Vagina (tissue), 2 donors: Measurements from ENCODE around the gene CACNA1D.

Source experiments
- POLR2A ChIP-seq, 2 donors: fragments of 450-650 bp; IDR thresholded peaks; one replicate each; pipeline ENCODE4 v1.6.1; 2017; ENCODE audit warnings: antibody characterized with exemption in 2 of 2, mild to moderate bottlenecking in 2 of 2, moderate library complexity in 2 of 2
- POLR2AphosphoS5 ChIP-seq, 2 donors: sonication (generic); formaldehyde crosslinking; IDR thresholded peaks; one replicate each; pipeline ENCODE4 v1.9.0; 2017; ENCODE audit warnings: antibody characterized with exemption in 2 of 2, mild to moderate bottlenecking in 2 of 2, low read depth in 1 of 2; ENCODE audit not compliant: insufficient read depth in 1 of 2
- TF ChIP-seq, protein P1 (sequence below), 3 experiments: fragments of 450-650 bp in 2 of 3; fragments of 200-600 bp in 1 of 3; sonication (generic) in 1 of 3; IDR thresholded peaks; one replicate each; pipeline ENCODE4 v1.5.1; 2017 to 2019; ENCODE audit warnings: antibody characterized with exemption in 3 of 3, mild to moderate bottlenecking in 2 of 3, moderate library complexity in 2 of 3

DNA sequence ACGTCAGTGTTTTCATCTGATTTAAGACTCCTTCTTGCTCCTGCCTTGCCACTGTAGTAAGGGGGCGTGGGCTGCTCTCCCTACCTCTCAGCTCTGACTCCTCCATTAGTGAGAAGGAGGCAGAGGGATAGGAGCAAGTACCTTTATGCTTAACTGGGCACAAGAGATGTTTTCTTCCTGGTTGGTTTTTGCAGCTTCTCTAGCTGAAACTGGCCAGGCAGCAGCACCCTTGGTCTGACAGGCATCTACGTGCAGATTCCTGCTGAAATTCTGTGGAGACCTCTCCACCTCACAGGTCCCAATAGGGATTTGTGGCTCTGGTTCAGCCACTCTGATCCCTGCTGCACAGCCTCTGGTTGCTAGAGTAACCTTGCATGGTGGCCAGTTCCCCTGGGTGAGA lies 132.5 kb downstream of the CACNA1D start:
- TF ChIP-seq, protein P1, sequence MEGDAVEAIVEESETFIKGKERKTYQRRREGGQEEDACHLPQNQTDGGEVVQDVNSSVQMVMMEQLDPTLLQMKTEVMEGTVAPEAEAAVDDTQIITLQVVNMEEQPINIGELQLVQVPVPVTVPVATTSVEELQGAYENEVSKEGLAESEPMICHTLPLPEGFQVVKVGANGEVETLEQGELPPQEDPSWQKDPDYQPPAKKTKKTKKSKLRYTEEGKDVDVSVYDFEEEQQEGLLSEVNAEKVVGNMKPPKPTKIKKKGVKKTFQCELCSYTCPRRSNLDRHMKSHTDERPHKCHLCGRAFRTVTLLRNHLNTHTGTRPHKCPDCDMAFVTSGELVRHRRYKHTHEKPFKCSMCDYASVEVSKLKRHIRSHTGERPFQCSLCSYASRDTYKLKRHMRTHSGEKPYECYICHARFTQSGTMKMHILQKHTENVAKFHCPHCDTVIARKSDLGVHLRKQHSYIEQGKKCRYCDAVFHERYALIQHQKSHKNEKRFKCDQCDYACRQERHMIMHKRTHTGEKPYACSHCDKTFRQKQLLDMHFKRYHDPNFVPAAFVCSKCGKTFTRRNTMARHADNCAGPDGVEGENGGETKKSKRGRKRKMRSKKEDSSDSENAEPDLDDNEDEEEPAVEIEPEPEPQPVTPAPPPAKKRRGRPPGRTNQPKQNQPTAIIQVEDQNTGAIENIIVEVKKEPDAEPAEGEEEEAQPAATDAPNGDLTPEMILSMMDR (IDR thresholded peaks at IDR 0.05), result no peak
- TF ChIP-seq POLR2AphosphoS5 (IDR thresholded peaks at IDR 0.05; ENCODE audit: insufficient read depth in 1 of 2, low read depth in 1 of 2), result no peak
- TF ChIP-seq POLR2A (IDR thresholded peaks at IDR 0.05), result no peak
